ENCODE data around the gene KBTBD12.

The KBTBD12 gene

GRCh38 chr3:127953091-127954035, 38.3 kb downstream of the KBTBD12 start:
- Histone ChIP-seq H3K4me1 (ENCODE audit: low read depth, poor library complexity, severe bottlenecking) (no peaks in the 10 kb centered on the region), H3K4me3 (IDR thresholded peaks at IDR 0.05; ENCODE audit: insufficient read depth, low read depth, low read length) (no peak overlapping the region), H2AFZ (ENCODE audit: low read depth) (no peak overlapping the region), H3K4me2 (no peak overlapping the region), H3K9ac (no peak overlapping the region), H3K36me3 (ENCODE audit: insufficient read depth) (no peaks in the 10 kb centered on the region), H3K79me2 (ENCODE audit: insufficient read depth, low read depth) (no peaks in the 10 kb centered on the region), H4K20me1 (ENCODE audit: insufficient read depth) (no peaks in the 10 kb centered on the region), H3K27ac (no peak overlapping the region), H3K27me3 (ENCODE audit: insufficient read depth, low read depth) (no peaks in the 10 kb centered on the region)
- no peak for TF ChIP-seq CTCF (conservative IDR thresholded peaks at IDR 0.05; ENCODE audit: low read depth, low read length)

- no peaks in the 10 kb centered on the region for H3K4me1 ChIP-seq (ENCODE audit: low read depth, poor library complexity, severe bottlenecking)
- H3K9ac ChIP-seq: no peak overlapping the region
- TF ChIP-seq CTCF (conservative IDR thresholded peaks at IDR 0.05; ENCODE audit: low read depth, low read length): no peak
- no peaks in the 10 kb centered on the region for H3K79me2 ChIP-seq (ENCODE audit: insufficient read depth, low read depth)
- no peak overlapping the region for H3K27ac ChIP-seq
- no peak overlapping the region for H3K4me2 ChIP-seq
- no peaks in the 10 kb centered on the region for H3K27me3 ChIP-seq (ENCODE audit: insufficient read depth, low read depth)
- H3K36me3 ChIP-seq (ENCODE audit: insufficient read depth): no peaks in the 10 kb centered on the region
- no peak overlapping the region for H3K4me3 ChIP-seq (IDR thresholded peaks at IDR 0.05; ENCODE audit: insufficient read depth, low read depth, low read length)
- H4K20me1 ChIP-seq (ENCODE audit: insufficient read depth): no peaks in the 10 kb centered on the region
- no peak overlapping the region for H2AFZ ChIP-seq (ENCODE audit: low read depth)
These were observed 39.6 kb downstream of the KBTBD12 start for GRCh38 chr3:127954640-127955039.

- Histone ChIP-seq H2AFZ (ENCODE audit: low read depth) (no peak overlapping the region), H3K36me3 (ENCODE audit: insufficient read depth) (no peaks in the 10 kb centered on the region), H3K4me2 (no peak overlapping the region), H3K9ac (no peak overlapping the region), H4K20me1 (ENCODE audit: insufficient read depth) (no peaks in the 10 kb centered on the region), H3K27me3 (ENCODE audit: insufficient read depth, low read depth) (no peaks in the 10 kb centered on the region), H3K4me1 (ENCODE audit: low read depth, poor library complexity, severe bottlenecking) (no peaks in the 10 kb centered on the region), H3K27ac (no peak overlapping the region), H3K79me2 (ENCODE audit: insufficient read depth, low read depth) (no peaks in the 10 kb centered on the region), H3K4me3 (IDR thresholded peaks at IDR 0.05; ENCODE audit: insufficient read depth, low read depth, low read length) (no peak overlapping the region)
- TF ChIP-seq CTCF (conservative IDR thresholded peaks at IDR 0.05; ENCODE audit: low read depth, low read length): no peak
These were observed 40.7 kb downstream of the KBTBD12 start for GRCh38 chr3:127955728-127956127.

- H3K27ac ChIP-seq: no peak overlapping the region
- TF ChIP-seq CTCF (conservative IDR thresholded peaks at IDR 0.05; ENCODE audit: low read depth, low read length): no peak
These were observed 44.0 kb downstream of the KBTBD12 start for GRCh38 chr3:127959041-127959440.

More at GRCh38 chr3:127959041-127959440, 44.0 kb downstream of the KBTBD12 start:
- Histone ChIP-seq H4K20me1 (ENCODE audit: insufficient read depth) (no peaks in the 10 kb centered on the region), H3K79me2 (ENCODE audit: insufficient read depth, low read depth) (no peaks in the 10 kb centered on the region), H3K4me3 (IDR thresholded peaks at IDR 0.05; ENCODE audit: insufficient read depth, low read depth, low read length) (no peak overlapping the region), H3K9ac (no peak overlapping the region), H3K4me2 (no peak overlapping the region), H2AFZ (ENCODE audit: low read depth) (no peak overlapping the region), H3K36me3 (ENCODE audit: insufficient read depth) (no peaks in the 10 kb centered on the region), H3K27me3 (ENCODE audit: insufficient read depth, low read depth) (no peaks in the 10 kb centered on the region), H3K4me1 (ENCODE audit: low read depth, poor library complexity, severe bottlenecking) (peaks cover 5% of the 10 kb centered on the region)
